Mesenchymal stem cell (in vitro differentiated cells and primary cell): ENCODE data around the gene JMJD7.

Source experiments
- DNase-seq: peaks from one replicate; pipeline ENCODE4 v3.0.0-alpha.2; 2013
- H2AFZ ChIP-seq: one replicate; pipeline ENCODE4 v1.6.1; 2013; ENCODE audit warnings: low read depth, mild to moderate bottlenecking, control low read depth, inconsistent platforms, low read length, moderate library complexity
- H2AK5ac ChIP-seq: 2 replicates; pipeline ENCODE4 v1.6.1; 2013; ENCODE audit warnings: low read length, moderate library complexity, mild to moderate bottlenecking, inconsistent platforms; ENCODE audit not compliant: severe bottlenecking
- H2BK120ac ChIP-seq: one replicate; pipeline ENCODE4 v1.6.1; 2013; ENCODE audit warnings: low read depth, mild to moderate bottlenecking, inconsistent platforms, low read length, moderate library complexity
- H2BK12ac ChIP-seq, 2 experiments: one replicate each; pipeline ENCODE4 v1.6.1; 2013; ENCODE audit warnings: inconsistent platforms in 2 of 2, low read length in 2 of 2, mild to moderate bottlenecking in 2 of 2, moderate library complexity in 2 of 2, control low read depth in 1 of 2
- H2BK15ac ChIP-seq: one replicate; pipeline ENCODE4 v1.6.1; 2013; ENCODE audit warnings: mild to moderate bottlenecking, low read depth, inconsistent platforms; ENCODE audit not compliant: poor library complexity, severe bottlenecking
- H2BK5ac ChIP-seq: 2 replicates; pipeline ENCODE4 v1.6.1; 2013; ENCODE audit warnings: low read depth, mild to moderate bottlenecking, low read length, control low read depth, inconsistent platforms; ENCODE audit not compliant: poor library complexity, severe bottlenecking
- H3K14ac ChIP-seq, 2 experiments: one replicate each; pipeline ENCODE4 v1.6.1; 2013; ENCODE audit warnings: inconsistent platforms in 2 of 2, low read length in 2 of 2, control low read depth in 1 of 2, mild to moderate bottlenecking in 1 of 2, moderate library complexity in 1 of 2
- H3K18ac ChIP-seq, 2 experiments: one replicate each; pipeline ENCODE4 v1.6.1; 2013; ENCODE audit warnings: inconsistent platforms in 2 of 2, low read length in 2 of 2, control low read depth in 1 of 2, low read depth in 1 of 2, mild to moderate bottlenecking in 1 of 2
- H3K23ac ChIP-seq, 2 experiments: one replicate each; pipeline ENCODE4 v1.6.1; 2013; ENCODE audit warnings: inconsistent platforms in 2 of 2, low read length in 2 of 2, mild to moderate bottlenecking in 2 of 2, moderate library complexity in 2 of 2, control low read depth in 1 of 2
- H3K27ac ChIP-seq: 2 replicates; pipeline ENCODE4 v1.5.1; 2013; ENCODE audit warnings: mild to moderate bottlenecking, moderate library complexity, low read length, control low read depth, inconsistent platforms; ENCODE audit not compliant: poor library complexity, severe bottlenecking
- H3K27me3 ChIP-seq, 2 experiments: 2 replicates each; pipeline versions ENCODE4 v1.6.1 to v1.7.0; 2013; ENCODE audit warnings: low read length in 2 of 2, mild to moderate bottlenecking in 2 of 2, moderate library complexity in 2 of 2, control low read depth in 1 of 2, inconsistent platforms in 1 of 2; ENCODE audit not compliant: control insufficient read depth in 1 of 2, insufficient read depth in 1 of 2
- H3K36me3 ChIP-seq, 2 experiments: 2 replicates each; pipeline versions ENCODE4 v1.6.1 to v1.7.0; 2013; ENCODE audit warnings: low read length in 2 of 2, control low read depth in 1 of 2, inconsistent platforms in 1 of 2, low read depth in 1 of 2, mild to moderate bottlenecking in 1 of 2; ENCODE audit not compliant: insufficient read depth in 2 of 2, control insufficient read depth in 1 of 2
- H3K4ac ChIP-seq, 2 experiments: one replicate each; pipeline ENCODE4 v1.6.1; 2013; ENCODE audit warnings: inconsistent platforms in 2 of 2, low read length in 2 of 2, mild to moderate bottlenecking in 2 of 2, moderate library complexity in 2 of 2, control low read depth in 1 of 2, low read depth in 1 of 2
- H3K4me1 ChIP-seq: 2 replicates; pipeline ENCODE4 v1.6.1; 2013; ENCODE audit warnings: low read depth, low read length, control low read depth; ENCODE audit not compliant: control insufficient read depth, insufficient read depth
- H3K4me2 ChIP-seq: 2 replicates; pipeline ENCODE4 v1.6.1; 2013; ENCODE audit warnings: low read length, mild to moderate bottlenecking, inconsistent platforms; ENCODE audit not compliant: poor library complexity, severe bottlenecking
- H3K4me3 ChIP-seq, 2 experiments: 2 replicates each; pipeline versions ENCODE4 v1.5.1 to v1.7.0; 2013; ENCODE audit warnings: low read length in 2 of 2, mild to moderate bottlenecking in 2 of 2, control low read depth in 1 of 2, low read depth in 1 of 2; ENCODE audit not compliant: insufficient read depth in 1 of 2
- H3K79me1 ChIP-seq: replicated peaks from 2 replicates; pipeline ENCODE4 v1.6.1; 2013; ENCODE audit warnings: mild to moderate bottlenecking, control low read depth, low read length, inconsistent platforms; ENCODE audit not compliant: poor library complexity, severe bottlenecking
- H3K9ac ChIP-seq: 2 replicates; pipeline ENCODE4 v1.7.0; 2013; ENCODE audit warnings: mild to moderate bottlenecking, low read length, moderate library complexity
- H3K9me3 ChIP-seq: 2 replicates; pipeline ENCODE4 v1.7.0; 2013; ENCODE audit warnings: mild to moderate bottlenecking, low read length; ENCODE audit not compliant: control insufficient read depth
- H4K8ac ChIP-seq: one replicate; pipeline ENCODE4 v1.6.1; 2013; ENCODE audit warnings: inconsistent platforms, mild to moderate bottlenecking, low read length, moderate library complexity
- H4K91ac ChIP-seq: one replicate; pipeline ENCODE4 v1.6.1; 2013; ENCODE audit warnings: mild to moderate bottlenecking, low read length, inconsistent platforms
- WGBS: methylation state at CpG from one replicate; pipeline ENCODE4 v1.1.7; 2013; ENCODE audit warnings: mixed read lengths; 5-methylcytosine and 5-hydroxymethylcytosine counted together

JMJD7 gene

DNA sequence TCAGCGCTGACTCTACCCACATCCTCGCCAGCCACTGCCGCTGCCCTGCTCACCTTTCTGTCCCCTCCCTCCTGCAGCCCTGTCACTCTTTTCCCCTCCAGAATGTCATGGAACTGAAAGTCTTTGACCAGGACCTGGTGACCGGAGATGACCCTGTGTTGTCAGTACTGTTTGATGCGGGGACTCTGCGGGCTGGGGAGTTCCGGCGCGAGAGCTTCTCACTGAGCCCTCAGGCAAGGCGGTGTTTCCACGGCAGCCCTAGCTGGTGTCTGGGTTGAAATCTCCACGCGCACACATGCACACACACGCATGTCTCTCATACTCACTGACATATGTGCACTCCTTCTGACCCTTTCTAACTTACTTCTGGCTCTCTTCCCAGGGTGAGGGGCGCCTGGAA, 12.8 kb downstream of the JMJD7 start:
- 92% methylated on average over 13 of the region's 15 CpGs for WGBS
- H3K14ac ChIP-seq, result no peak overlapping the region
- no peak overlapping the region for H3K27ac ChIP-seq
- H2BK5ac ChIP-seq, result no peak overlapping the region
- peaks cover 4% of the 10 kb centered on the region for H3K4me1 ChIP-seq
- H3K9me3 ChIP-seq, result no peaks in the 10 kb centered on the region
- H3K9ac ChIP-seq, result no peak overlapping the region
- no peak overlapping the region for H3K4me2 ChIP-seq
- H2AFZ ChIP-seq, result no peak overlapping the region
- no peak overlapping the region for H2BK15ac ChIP-seq
- H3K79me1 ChIP-seq, result no peaks in the 10 kb centered on the region
- no peaks in the 10 kb centered on the region for H3K27me3 ChIP-seq
- peaks cover 0 to 60% of the 10 kb centered on the region in 2 experiments for H3K36me3 ChIP-seq
- H3K4ac ChIP-seq, result no peak overlapping the region
- no peak overlapping the region for H3K23ac ChIP-seq
- no peak for DNase-seq
- no peak overlapping the region for H3K18ac ChIP-seq
- no peak overlapping the region for H4K91ac ChIP-seq
- H2BK12ac ChIP-seq, result no peak overlapping the region
- H2AK5ac ChIP-seq, result no peak overlapping the region
- no peak overlapping the region for H3K4me3 ChIP-seq
- no peak overlapping the region for H2BK120ac ChIP-seq
- no peak overlapping the region for H4K8ac ChIP-seq

DNA sequence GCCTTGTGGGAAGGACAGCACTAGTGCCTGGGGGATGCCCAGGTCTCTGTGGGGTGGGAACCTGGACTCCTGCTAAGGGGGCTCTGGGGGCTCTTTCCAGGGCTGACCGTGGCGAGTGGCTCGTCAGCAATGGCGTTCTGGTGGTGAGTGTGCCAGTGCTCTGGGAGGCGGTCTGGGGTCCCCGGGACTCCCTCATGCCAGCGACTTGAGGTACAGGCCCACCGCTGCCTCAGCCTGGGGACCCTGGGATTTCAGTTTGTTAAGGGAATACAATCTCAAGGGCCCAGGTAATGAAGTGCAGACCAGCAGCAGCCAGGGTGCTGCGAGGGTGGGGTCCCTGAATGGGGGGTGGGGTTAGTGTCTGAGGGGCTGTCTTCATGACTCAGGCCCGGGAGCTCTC, 13.2 kb downstream of the JMJD7 start:
- no peak overlapping the region for H3K4me2 ChIP-seq
- H3K14ac ChIP-seq, result no peak overlapping the region
- H3K79me1 ChIP-seq, result no peaks in the 10 kb centered on the region
- H3K4ac ChIP-seq, result no peak overlapping the region
- H3K4me3 ChIP-seq, result no peak overlapping the region
- H2BK12ac ChIP-seq, result no peak overlapping the region
- H3K36me3 ChIP-seq, result peaks cover 2 to 61% of the 10 kb centered on the region in 2 experiments
- H3K18ac ChIP-seq, result no peak overlapping the region
- H3K9ac ChIP-seq, result no peak overlapping the region
- H2AFZ ChIP-seq, result no peak overlapping the region
- H2BK15ac ChIP-seq, result peak overlapping the region; percentile 8
- no peak for DNase-seq
- no peak overlapping the region for H2BK120ac ChIP-seq
- H2AK5ac ChIP-seq, result no peak overlapping the region
- H2BK5ac ChIP-seq, result no peak overlapping the region
- peaks cover 1% of the 10 kb centered on the region for H3K4me1 ChIP-seq
- no peak overlapping the region for H4K91ac ChIP-seq
- no peak overlapping the region for H4K8ac ChIP-seq
- no peaks in the 10 kb centered on the region for H3K27me3 ChIP-seq
- no peaks in the 10 kb centered on the region for H3K9me3 ChIP-seq
- 96% methylated on average over 10 of the region's 10 CpGs for WGBS
- no peak overlapping the region for H3K27ac ChIP-seq
- no peak overlapping the region for H3K23ac ChIP-seq

DNA sequence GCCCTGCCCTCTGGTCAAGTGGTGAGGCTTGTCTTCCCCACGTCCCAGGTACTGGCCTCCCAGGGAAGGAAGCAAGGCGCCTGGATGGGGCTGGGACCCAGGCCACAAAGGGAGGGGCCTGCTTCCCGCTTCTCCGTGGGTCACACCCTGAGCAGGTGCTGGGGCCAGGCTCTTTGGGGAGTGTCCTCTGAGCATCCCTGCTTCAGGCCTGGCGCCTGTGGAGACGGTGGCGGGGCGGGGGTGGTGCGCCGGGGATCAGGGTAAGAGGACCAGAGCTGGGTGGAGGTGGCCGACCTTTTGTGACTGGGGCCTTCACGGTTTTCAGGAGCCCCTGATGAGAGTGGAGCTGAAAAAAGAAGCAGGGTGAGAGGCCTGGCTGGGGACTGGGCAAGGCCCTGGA, 14.3 kb downstream of the JMJD7 start:
- 76% methylated on average over 10 of the region's 12 CpGs for WGBS
- no peak overlapping the region for H2BK12ac ChIP-seq
- peaks cover 1% of the 10 kb centered on the region for H3K4me1 ChIP-seq
- no peak overlapping the region for H3K14ac ChIP-seq
- no peaks in the 10 kb centered on the region for H3K9me3 ChIP-seq
- H3K23ac ChIP-seq, result no peak overlapping the region
- H3K18ac ChIP-seq, result no peak overlapping the region
- no peak overlapping the region for H4K91ac ChIP-seq
- no peak overlapping the region for H3K4me3 ChIP-seq
- no peak overlapping the region for H2BK15ac ChIP-seq
- no peak overlapping the region for H3K9ac ChIP-seq
- H2BK120ac ChIP-seq, result no peak overlapping the region
- H3K4ac ChIP-seq, result no peak overlapping the region
- H3K36me3 ChIP-seq, result peaks cover 9 to 67% of the 10 kb centered on the region in 2 experiments
- no peak overlapping the region for H2AFZ ChIP-seq
- H3K79me1 ChIP-seq, result no peaks in the 10 kb centered on the region
- H3K27me3 ChIP-seq, result no peaks in the 10 kb centered on the region
- no peak for DNase-seq
- no peak overlapping the region for H2BK5ac ChIP-seq
- H2AK5ac ChIP-seq, result no peak overlapping the region
- no peak overlapping the region for H4K8ac ChIP-seq
- no peak overlapping the region for H3K27ac ChIP-seq
- no peak overlapping the region for H3K4me2 ChIP-seq

DNA sequence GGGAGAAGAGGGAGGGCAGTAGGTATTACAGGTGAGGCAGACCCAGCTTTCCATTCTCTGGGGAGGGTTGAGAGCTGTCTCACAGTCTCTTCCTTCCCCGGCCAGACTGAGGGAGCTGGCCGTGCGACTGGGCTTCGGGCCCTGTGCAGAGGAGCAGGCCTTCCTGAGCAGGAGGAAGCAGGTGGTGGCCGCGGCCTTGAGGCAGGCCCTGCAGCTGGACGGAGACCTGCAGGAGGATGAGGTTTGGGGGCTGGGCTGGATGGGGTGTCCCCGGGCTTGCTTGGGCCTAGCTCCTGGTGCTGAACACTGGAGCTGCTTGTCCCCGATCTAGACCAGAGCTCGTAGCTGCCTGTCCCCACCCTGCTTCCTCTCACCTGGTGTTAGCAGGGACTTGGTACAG, 15.7 kb downstream of the JMJD7 start:
- Histone ChIP-seq H2AK5ac (no peak overlapping the region), H2BK120ac (no peak overlapping the region), H3K4me1 (peaks cover 1% of the 10 kb centered on the region), H3K23ac (no peak overlapping the region), H3K4me3 (no peak overlapping the region), H2BK15ac (no peak overlapping the region), H4K8ac (no peak overlapping the region), H2AFZ (no peak overlapping the region), H3K79me1 (no peaks in the 10 kb centered on the region), H3K9me3 (no peaks in the 10 kb centered on the region), H3K4ac (no peak overlapping the region), H4K91ac (no peak overlapping the region), H2BK12ac (no peak overlapping the region), H3K18ac (no peak overlapping the region), H3K4me2 (no peak overlapping the region), H2BK5ac (no peak overlapping the region), H3K9ac (no peak overlapping the region), H3K27ac (no peak overlapping the region), H3K14ac (no peak overlapping the region), H3K27me3 (no peaks in the 10 kb centered on the region), H3K36me3 (peaks cover 14 to 71% of the 10 kb centered on the region in 2 experiments)
- DNase-seq, result no peak
- WGBS, result 87% methylated on average over 10 of the region's 10 CpGs
